Renal cortical epithelial cell (primary cell): ENCODE results near the gene RHEB. TPM values are rescaled to one million over a fixed set of nuclear protein-coding genes. Genes with fewer than 3 reads are reported as not detected.
"Not testable (repeated sequence)": the region's sequence is repeated elsewhere in the genome, so short reads cannot be mapped to it uniquely, and the experiment has no call there.

ENCODE experiments used
- DNase-seq: peaks from one replicate; pipeline ENCODE4 v3.0.0-alpha.2; 2011; ENCODE audit warnings: low read depth
- total RNA-seq: library from RNA; depleted of rRNA; stranded (reverse); fragments of >200 nt; gene quantifications from 2 replicates; pipeline ENCODE4 v1.2.3, GENCODE V29; 2014

Gene RHEB
- total RNA-seq = 84.8 and 115 TPM in 2 replicates

DNA sequence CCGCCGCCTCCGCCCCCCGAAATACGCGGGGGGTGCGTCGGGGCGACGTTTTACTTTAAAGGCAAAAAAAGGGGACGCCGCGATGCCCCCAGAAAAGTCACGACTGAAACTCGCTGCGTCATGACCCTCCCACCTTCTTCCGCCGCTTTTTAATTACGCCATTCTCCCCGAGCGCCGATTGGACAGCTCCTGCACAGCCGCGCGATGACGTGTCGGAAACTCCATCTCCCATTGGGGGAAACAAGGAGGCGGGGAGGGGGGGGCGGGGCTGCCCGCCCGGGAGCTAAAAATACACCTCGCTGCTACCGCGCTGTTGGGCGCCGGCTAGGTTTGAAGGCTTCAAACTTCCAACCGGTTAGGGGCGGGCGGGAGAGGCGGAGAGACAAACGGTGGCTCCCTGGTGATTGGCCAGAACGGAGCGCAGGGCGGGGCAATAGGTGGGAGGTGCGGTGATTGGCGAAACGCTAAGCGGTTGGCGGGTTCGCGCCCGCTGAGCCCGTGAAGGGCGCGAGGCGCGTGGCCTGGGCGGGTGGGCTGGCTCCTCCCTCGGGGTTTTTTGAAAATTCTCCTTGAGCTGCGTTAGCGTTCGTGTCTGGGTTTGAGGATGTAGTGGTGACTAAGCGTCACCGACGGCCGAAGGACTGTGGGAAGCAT, at the start of gene RHEB:
Gene RHEB (minus strand): TSS at position 131 of the 654 bp plus-strand sequence. CDS start 384 bp downstream, outside the sequence.
- peak; percentile 96 for DNase-seq

GRCh38 chr7:151566897-151567320, 47.2 kb upstream of the RHEB start:
- DNase-seq = no peak

- no peak for DNase-seq
Measured at GRCh38 chr7:151565541-151565940, 45.8 kb upstream of the RHEB start.

DNA sequence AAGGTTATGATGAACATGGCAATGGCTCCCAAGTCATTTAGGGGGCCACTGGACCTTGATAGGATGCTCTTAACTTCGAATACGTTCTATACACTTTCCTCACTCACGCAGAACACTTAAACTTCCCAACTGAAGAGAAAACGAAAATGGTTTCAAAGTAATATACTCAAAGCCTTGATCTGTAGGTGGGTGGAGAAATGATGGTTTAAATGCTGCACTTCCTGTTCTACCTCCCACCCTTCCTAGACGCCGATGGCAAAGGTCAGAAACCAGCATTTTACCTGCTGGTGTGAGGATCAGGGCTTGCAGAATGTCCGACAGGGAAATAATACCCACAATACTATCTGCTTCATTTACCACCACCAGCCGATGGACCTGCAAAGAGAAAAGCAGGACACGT, 40.5 kb upstream of the RHEB start:
- no peak for DNase-seq

DNA sequence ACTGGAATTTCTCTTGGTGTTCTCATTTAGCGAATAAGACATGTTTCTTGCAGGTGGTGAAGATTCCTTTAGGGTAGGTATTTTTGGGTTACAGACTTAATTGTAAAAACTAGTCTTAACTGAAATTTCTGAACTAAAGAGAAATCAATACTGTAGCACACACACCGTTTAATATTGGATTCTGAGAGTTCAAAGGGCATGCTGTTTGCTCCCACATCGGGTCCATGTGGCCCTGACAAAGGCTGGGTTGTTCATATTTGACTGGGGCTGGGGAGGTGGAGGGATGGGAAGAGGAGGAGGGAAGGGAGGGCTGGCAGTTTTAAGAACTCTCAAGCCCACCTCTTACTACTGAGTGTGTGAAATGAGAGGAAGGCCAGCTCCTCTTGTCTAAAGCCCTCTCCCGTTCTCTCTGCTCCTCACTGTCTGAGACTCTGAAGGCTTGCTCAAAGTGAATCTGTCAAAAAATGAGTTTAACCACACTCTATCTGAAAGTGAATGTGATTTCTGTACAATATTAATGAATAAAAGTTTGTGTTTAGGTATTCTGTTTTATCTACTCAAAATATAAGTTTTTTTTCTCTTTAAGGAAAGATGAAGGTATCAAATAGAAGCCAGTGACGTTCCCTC, 40.0 kb upstream of the RHEB start:
- DNase-seq = no peak

DNA sequence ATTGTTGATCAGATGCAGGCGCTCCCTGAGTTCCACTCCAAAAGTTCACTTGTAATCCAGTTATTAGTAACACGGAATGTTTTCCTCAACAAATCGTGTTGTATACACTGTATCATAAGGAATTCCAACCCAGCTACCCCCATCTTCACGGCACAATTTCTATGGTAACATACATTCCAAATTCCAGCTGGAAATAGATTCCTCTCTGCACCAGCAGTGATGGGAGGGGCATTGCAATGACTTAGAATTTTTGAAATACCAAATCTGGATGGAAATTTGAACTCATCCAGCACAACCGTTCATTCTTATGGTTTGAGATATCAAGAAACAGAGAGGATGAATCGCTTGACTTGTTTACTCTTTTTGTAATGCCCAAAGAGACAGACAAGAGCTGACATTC, 38.9 kb upstream of the RHEB start:
- no peak for DNase-seq

DNA sequence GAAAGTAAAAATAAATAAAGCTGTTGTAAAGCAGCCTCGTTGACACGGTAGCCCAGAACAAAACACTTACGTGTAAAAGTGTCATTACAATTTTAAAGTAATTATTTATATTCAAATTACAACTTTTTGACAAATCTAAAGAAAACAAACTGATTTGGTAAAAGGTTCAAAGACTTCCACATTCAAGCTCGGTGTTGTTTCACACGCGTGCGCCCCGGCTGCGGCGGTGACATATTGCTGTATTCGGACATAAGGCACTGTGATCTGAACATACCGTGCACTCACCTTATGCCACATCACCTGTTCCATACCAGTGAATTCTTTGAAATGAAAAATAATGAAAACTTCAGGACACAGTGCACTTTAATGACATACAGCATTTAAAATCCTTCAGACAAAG, 36.9 kb upstream of the RHEB start:
- DNase-seq = no peak

DNA sequence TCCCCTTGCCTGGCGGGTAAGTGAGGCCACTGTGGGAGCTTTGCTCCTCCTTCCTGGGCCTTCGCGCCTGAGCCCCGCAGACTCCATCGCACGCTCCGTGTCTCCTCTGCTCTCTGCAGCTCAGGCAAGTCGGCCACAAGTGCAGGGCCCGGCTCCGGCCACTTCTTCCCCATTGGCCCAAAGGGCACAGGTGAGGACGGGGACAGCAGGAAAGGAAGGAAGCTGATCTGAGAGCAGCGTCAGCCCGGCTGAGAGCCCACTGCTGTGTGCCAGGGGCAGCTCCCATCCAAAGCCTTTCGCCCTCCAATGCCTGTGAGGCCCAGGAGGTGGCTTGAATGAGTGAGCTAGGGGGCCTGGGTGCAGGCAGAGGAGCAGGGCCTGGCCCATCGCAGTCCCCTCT, 33.7 kb upstream of the RHEB start:
- no peak for DNase-seq

DNA sequence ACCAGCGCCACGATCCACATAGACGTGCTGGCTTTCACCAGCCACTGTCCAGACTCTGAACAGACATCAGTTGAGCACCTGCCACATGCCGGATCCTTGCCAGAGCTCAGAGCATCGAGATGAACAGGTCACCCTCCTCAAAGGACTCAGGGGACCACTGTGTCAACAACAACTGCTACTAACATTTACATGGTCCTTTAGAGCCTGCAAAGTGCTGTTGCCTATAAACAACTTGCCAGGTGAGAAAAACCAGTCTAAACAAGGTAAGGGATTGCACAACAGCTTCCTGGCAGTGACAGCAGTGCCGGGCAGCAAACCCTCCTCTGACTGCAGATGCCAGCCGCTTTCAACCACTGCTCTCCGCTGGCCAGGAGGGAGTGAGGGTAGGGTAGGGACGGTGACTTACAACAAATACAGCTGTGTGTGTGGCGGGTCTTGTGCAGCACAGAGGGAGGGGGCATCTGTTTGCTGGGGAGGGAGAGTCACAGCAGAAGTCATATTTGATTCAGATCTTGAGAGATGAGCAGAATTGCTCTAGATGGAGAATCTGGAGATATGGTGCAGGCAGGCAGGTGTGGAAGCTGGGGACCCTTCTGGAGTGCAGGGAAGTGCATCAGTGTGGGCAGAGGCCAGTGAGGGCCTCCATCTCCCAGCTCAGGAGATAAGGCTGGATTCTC, 32.8 kb upstream of the RHEB start:
- peak; percentile 85 for DNase-seq

- DNase-seq = peak; percentile 16
Measured at GRCh38 chr7:151551820-151552219, 32.1 kb upstream of the RHEB start.

- peak; percentile 96 for DNase-seq
Measured at GRCh38 chr7:151550656-151551286, 31.1 kb upstream of the RHEB start.

DNA sequence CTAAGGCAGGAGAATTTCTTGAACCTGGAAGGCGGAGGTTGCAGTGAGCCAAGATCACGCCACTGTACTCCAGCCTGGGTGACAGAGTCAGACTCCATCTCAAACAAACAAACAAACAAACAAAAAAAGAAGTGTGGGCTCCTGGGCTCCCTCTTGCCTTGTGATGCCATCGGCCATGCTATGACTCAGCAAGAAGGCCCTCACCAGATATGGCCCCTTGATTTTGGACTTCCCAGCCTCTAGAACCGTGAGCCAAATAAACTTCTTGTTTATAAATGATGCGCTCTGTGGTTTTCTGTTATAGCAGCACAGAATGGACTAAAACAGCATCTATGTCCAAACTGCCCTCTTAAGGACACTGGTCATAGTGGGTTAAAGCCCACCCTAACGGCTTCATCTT, 29.9 kb upstream of the RHEB start:
- no peak for DNase-seq

DNA sequence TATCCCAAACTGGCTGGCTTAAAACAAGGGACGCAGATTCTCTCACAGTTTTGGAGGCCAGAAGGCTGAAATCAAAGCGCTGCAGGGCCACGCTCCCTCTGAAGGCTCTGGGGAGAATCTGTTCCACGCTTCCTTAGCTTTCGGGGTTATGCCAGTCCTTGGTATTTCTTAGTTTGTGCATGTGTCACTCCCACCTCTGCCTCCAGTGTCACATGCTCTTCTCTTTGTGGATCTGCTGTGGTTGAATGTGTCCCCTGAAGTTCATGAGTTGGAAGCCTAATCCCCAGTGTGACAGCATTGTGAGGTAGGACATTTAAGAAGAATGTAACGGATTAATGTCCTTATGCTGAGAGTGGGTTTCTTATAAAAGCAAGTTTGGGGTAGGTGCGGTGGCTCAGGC, 29.4 kb upstream of the RHEB start:
- DNase-seq = no peak

GRCh38 chr7:151544183-151544582, 24.5 kb upstream of the RHEB start:
- no peak for DNase-seq

DNA sequence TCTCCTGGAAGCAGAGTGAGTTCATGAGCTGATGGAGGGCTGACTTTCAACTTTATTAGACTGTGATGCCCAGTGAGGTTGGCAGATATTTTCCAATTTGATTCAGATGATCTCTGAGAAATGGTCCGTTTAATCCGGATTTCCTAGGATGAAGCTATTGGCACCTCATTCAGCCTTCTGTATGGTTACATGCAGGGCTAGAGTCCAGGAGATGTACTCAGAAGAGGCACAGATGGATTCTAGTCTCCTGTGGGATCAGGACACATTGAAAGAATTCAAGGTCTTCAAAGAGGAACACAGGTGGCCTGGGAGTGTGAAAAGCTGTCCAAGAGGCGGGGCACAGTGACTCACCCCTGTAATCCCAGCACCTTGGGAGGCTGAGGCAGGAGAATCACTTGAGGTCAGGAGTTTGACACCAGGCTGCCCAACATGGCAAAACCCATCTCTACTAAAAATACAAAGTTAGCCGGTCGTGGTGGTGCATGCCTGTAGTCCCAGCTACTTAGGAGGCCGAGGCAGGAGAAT, 23.0 kb upstream of the RHEB start:
- no peak for DNase-seq

GRCh38 chr7:151541709-151542499, 22.2 kb upstream of the RHEB start:
- no peak for DNase-seq

DNA sequence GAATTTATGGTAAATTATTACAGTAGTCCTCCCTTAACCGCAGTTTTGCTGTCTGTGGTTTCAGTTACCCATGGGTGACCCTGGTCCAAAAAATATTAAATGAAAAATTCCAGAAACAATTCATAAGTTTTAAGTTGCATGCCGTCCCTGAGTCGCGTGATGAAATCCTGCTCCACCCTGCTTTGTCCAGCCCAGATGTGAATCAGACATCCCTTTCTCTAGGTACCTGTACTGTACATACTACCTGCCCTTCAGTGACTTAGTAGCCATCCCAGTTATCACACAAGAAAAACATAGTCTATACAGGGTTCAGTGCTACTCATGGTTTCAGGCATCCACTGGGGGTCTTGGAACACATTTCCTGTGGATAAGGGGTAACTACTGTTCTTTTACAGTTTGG, 20.5 kb upstream of the RHEB start:
- no peak for DNase-seq

- peak; percentile 38 for DNase-seq
Measured at GRCh38 chr7:151539088-151539671, 19.5 kb upstream of the RHEB start.

- no peak for DNase-seq
Measured at GRCh38 chr7:151537818-151538561, 18.3 kb upstream of the RHEB start.

GRCh38 chr7:151536178-151536577, 16.5 kb upstream of the RHEB start:
- not testable (repeated sequence) for DNase-seq
